Peyer's patch (tissue), 4 donors: ENCODE results near the gene TANGO6.
"Not testable (repeated sequence)": the region's sequence is repeated elsewhere in the genome, so short reads cannot be mapped to it uniquely, and the experiment has no call there.

Experiments
- POLR2A ChIP-seq, 2 donors: fragments of 450-650 bp; IDR thresholded peaks; one replicate each; pipeline ENCODE4 v1.5.1; 2017; ENCODE audit warnings: antibody characterized with exemption in 2 of 2, mild to moderate bottlenecking in 2 of 2, moderate library complexity in 2 of 2
- TF ChIP-seq, protein P1 (sequence below), 6 experiments: fragments of 450-650 bp in 4 of 6; fragments of 200-600 bp in 2 of 6; sonication (generic) in 1 of 6; IDR thresholded peaks; one replicate each; pipeline ENCODE4 v1.5.1; 2017 to 2019; ENCODE audit warnings: antibody characterized with exemption in 6 of 6, mild to moderate bottlenecking in 3 of 6, moderate library complexity in 1 of 6

DNA sequence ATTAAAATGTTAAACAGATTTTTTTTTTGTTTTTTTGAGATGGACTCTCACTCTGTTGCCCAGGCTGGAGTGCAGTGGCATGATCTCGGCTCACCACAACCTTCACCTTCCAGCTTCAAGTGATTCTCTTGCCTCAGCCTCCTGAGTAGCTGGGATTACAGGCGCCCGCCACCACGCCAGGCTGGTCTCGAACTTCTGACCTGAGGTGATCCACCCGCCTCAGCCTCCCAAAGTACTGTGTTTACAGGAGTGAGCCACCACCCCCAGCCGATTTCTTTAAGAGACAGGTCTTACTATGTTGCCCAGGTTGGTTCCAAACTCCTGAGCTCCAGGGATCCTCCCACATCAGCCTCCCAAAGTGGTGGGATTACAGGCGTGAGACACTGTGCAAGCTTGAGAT, 281.1 kb downstream of the TANGO6 start:
- TF ChIP-seq, protein P1, sequence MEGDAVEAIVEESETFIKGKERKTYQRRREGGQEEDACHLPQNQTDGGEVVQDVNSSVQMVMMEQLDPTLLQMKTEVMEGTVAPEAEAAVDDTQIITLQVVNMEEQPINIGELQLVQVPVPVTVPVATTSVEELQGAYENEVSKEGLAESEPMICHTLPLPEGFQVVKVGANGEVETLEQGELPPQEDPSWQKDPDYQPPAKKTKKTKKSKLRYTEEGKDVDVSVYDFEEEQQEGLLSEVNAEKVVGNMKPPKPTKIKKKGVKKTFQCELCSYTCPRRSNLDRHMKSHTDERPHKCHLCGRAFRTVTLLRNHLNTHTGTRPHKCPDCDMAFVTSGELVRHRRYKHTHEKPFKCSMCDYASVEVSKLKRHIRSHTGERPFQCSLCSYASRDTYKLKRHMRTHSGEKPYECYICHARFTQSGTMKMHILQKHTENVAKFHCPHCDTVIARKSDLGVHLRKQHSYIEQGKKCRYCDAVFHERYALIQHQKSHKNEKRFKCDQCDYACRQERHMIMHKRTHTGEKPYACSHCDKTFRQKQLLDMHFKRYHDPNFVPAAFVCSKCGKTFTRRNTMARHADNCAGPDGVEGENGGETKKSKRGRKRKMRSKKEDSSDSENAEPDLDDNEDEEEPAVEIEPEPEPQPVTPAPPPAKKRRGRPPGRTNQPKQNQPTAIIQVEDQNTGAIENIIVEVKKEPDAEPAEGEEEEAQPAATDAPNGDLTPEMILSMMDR (IDR thresholded peaks at IDR 0.05): not testable (repeated sequence)
- TF ChIP-seq POLR2A (IDR thresholded peaks at IDR 0.05): not testable (repeated sequence)
